GM12865 (cell line): ENCODE data around the gene NPIPB6.

Experiments used
- DNase-seq: peaks from one replicate; pipeline ENCODE4 v3.0.0; 2010; ENCODE audit warnings: low read depth
- H3K4me3 ChIP-seq: 2 replicates; pipeline ENCODE4 v1.5.1; 2011; ENCODE audit warnings: mild to moderate bottlenecking, low read depth, low read length, control low read depth
- TF ChIP-seq, protein P1 (sequence below): IDR thresholded peaks from 2 replicates; pipeline ENCODE4 v1.5.1; 2011; ENCODE audit warnings: low read length, control low read depth, low read depth, inconsistent platforms; ENCODE audit not compliant: insufficient read depth; ENCODE audit errors: missing control alignments

The NPIPB6 gene

GRCh38 chr16:28311913-28312312 lies 51.4 kb downstream of the NPIPB6 start:
- H3K4me3 ChIP-seq, result no peak overlapping the region
- DNase-seq, result no peak
- TF ChIP-seq, protein P1, sequence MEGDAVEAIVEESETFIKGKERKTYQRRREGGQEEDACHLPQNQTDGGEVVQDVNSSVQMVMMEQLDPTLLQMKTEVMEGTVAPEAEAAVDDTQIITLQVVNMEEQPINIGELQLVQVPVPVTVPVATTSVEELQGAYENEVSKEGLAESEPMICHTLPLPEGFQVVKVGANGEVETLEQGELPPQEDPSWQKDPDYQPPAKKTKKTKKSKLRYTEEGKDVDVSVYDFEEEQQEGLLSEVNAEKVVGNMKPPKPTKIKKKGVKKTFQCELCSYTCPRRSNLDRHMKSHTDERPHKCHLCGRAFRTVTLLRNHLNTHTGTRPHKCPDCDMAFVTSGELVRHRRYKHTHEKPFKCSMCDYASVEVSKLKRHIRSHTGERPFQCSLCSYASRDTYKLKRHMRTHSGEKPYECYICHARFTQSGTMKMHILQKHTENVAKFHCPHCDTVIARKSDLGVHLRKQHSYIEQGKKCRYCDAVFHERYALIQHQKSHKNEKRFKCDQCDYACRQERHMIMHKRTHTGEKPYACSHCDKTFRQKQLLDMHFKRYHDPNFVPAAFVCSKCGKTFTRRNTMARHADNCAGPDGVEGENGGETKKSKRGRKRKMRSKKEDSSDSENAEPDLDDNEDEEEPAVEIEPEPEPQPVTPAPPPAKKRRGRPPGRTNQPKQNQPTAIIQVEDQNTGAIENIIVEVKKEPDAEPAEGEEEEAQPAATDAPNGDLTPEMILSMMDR, result no peak

DNA sequence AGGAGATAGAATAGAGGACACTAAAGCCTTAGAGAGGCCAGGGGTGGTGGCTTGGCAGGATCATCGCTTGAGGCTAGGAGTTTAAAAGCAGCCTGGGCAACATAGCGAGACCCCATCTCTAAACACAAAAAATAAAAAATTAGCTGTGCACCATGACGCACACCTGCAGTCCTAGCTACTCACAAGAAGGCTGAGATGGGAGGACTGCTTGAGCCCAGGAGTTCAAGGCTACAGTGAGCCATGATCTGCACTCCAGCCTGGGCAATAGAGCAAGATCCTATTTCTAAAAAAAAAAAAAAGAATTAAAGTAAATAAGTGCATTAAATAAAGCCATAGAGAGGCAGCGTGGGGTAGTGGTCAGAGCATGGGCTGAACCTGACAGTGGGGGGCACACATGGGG lies 51.9 kb downstream of the NPIPB6 start:
- H3K4me3 ChIP-seq, result no peak overlapping the region
- TF ChIP-seq, protein P1, result no peak
- no peak for DNase-seq

DNA sequence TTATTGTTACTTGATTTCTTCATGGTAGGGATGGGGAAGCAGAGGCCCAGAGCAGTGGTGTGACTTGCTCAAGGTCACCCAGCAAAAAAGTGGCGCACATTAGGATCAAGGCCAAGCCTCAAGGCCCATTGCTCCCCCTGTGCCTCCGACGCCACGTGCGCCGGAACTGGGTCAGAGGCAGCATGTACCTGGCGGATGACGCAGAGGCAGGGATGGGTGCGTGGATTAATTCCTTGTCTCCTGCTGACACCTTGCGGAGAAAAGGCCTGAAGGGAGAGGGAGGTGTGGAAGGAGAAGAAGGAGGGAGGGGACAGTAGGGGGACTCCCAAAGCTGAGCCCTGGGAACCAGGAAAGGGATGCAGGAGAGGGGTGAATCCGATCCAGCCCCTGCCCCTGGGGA lies 52.5 kb downstream of the NPIPB6 start:
- no peak for DNase-seq
- TF ChIP-seq, protein P1, result no peak
- H3K4me3 ChIP-seq, result no peak overlapping the region

- H3K4me3 ChIP-seq, result no peak overlapping the region
- DNase-seq, result peak; percentile 32
- TF ChIP-seq, protein P1, result no peak
Measured at GRCh38 chr16:28309811-28310311, 53.4 kb downstream of the NPIPB6 start.

DNA sequence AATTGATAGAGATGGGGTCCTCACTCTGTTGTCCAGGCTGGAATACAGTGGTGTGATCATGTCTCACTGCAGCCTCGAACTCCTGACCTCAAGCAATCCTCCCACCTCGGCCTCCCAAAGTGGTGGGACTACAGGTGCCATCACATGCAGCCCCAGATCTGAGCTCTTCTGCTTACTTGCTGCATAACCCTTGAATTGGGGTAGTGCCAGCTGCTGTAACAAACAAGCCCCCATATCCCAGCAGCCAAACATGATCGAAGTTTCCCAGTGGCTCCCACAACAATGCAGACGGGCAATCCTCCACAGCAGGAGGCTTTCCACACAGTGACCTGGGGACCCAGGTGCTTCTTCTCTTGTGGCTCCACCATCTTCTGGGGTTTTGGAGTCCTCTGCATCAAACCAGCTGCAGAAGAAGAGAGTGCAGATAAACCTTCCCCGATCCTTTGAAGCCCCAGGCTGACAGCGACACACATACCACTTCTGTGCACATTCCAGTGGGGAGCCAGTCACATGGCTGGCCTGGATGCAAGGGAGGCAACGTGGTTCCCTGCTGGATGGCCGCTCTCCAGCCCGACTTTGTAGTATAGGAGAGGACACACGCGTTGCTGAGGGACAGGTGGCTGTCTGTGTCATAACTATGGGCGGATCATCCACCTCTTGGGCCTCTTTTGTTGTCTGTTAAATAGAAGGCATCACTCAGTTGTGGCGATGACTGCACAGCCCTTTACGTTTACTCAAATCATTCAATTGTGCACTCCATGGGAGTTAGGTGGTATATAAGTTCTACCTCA lies 54.3 kb downstream of the NPIPB6 start:
- TF ChIP-seq, protein P1, result no peak
- no peak for DNase-seq
- no peak overlapping the region for H3K4me3 ChIP-seq

GRCh38 chr16:28307936-28308335 lies 55.4 kb downstream of the NPIPB6 start:
- TF ChIP-seq, protein P1, result no peak
- H3K4me3 ChIP-seq, result no peak overlapping the region
- DNase-seq, result no peak

DNA sequence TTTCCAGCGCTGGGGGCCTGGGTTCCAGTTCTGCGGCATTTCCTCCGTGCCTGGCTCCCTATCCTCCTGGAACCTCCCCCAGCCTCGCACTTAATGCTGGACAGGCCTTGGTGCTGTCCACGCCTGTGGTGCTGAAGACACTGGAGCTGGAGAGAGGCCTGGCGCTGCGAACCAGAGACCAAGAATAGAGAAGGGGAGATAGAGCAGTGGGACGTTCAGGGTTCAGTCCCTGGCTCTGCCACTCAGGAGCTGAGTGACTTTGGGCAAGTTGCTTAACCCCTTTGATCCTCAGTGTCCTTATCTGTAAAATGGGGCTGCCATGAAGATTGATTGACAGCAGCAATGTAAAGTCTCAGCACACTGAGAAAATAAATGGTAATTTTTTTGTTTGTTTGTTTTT lies 59.1 kb downstream of the NPIPB6 start:
- DNase-seq, result no peak
- H3K4me3 ChIP-seq, result no peak overlapping the region
- TF ChIP-seq, protein P1, result no peak
